ENCODE measurements around the gene CARS2. TPM values are rescaled to one million over a fixed set of nuclear protein-coding genes. Genes with fewer than 3 reads are reported as not detected.

CARS2 gene
- total RNA-seq, 1 experiment from 2014 or later, result 52.9 TPM

GRCh38 chr13:110592665-110593064, 113.3 kb downstream of the CARS2 start:
- Histone ChIP-seq H3K4me3 (replicated peaks in 1 of 2; ENCODE audit: low read depth in 1 of 2, low read length in 2 of 2) (no peak overlapping the region), H3K9me2 (ENCODE audit: insufficient read depth) (no peaks in the 10 kb centered on the region), H3K79me2 (ENCODE audit: insufficient read depth, low read length) (no peaks in the 10 kb centered on the region), H3K27me3 (ENCODE audit: insufficient read depth, low read length) (no peaks in the 10 kb centered on the region), H3K27ac (ENCODE audit: low read depth, low read length) (no peak overlapping the region), H3K9me3 (ENCODE audit: control insufficient read depth in 1 of 2, insufficient read depth in 1 of 2, low read depth in 1 of 2, low read length in 2 of 2) (no peaks in the 10 kb centered on the region), H3K36me3 (ENCODE audit: control insufficient read depth in 1 of 2, insufficient read depth in 2 of 2, low read length in 2 of 2) (no peaks in the 10 kb centered on the region), H3K4me2 (ENCODE audit: low read length) (no peak overlapping the region), H3K9ac (ENCODE audit: low read length) (no peak overlapping the region), H2AFZ (ENCODE audit: low read depth, low read length, poor library complexity, severe bottlenecking) (no peak overlapping the region), H3K4me1 (ENCODE audit: control insufficient read depth in 1 of 2, insufficient read depth in 2 of 2, low read length in 2 of 2) (peaks cover 2 to 5% of the 10 kb centered on the region in 2 experiments; a peak in 2 of 4 replicates), H4K20me1 (ENCODE audit: insufficient read depth) (no peaks in the 10 kb centered on the region)
- no TSS peak for BruUV-seq (replicated peaks)
- ATAC-seq, result no peak
- ChIA-PET CTCF (no interaction called here), POLR2A (no interaction called here), RAD21 (ENCODE audit: low non-redundant PET in 1 of 2, low total read pairs in 2 of 2, uncharacterized antibody in 2 of 2, unreplicated experiment in 2 of 2) (no interaction called here)
- DNase-seq (ENCODE audit: low read depth, low spot score), result no peak
- TF ChIP-seq JUND (IDR thresholded peaks at IDR 0.05) (no peak), CTCF (IDR thresholded peaks at IDR 0.05 in 2 of 3, conservative IDR thresholded peaks at IDR 0.05 in 1 of 3; ENCODE audit: borderline replicate concordance in 1 of 3, insufficient read depth in 1 of 3, low read depth in 2 of 3, low read length in 2 of 3) (no peak), ELF1 (IDR thresholded peaks at IDR 0.05; ENCODE audit: borderline replicate concordance, low read depth) (no peak), ZFX (IDR thresholded peaks at IDR 0.05) (no peak), CBX3 (IDR thresholded peaks at IDR 0.05; ENCODE audit: low read depth) (no peak), FOSL1 (IDR thresholded peaks at IDR 0.05; ENCODE audit: low read depth) (no peak), EZH2phosphoT487 (IDR thresholded peaks at IDR 0.05; ENCODE audit: borderline replicate concordance) (no peak), ZBTB33 (IDR thresholded peaks at IDR 0.05; ENCODE audit: extremely low read depth, insufficient replicate concordance, low read length) (no peak), CEBPB (IDR thresholded peaks at IDR 0.05; ENCODE audit: low read depth) (no peak), SIN3A (IDR thresholded peaks at IDR 0.05; ENCODE audit: low read depth) (no peak), EGR1 (IDR thresholded peaks at IDR 0.05; ENCODE audit: low read depth) (no peak), ATF3 (IDR thresholded peaks at IDR 0.05) (no peak), MAX (IDR thresholded peaks at IDR 0.05) (no peak), YY1 (IDR thresholded peaks at IDR 0.05; ENCODE audit: extremely low read depth, insufficient replicate concordance, low read depth, low read length) (no peak), SRF (IDR thresholded peaks at IDR 0.05; ENCODE audit: low read depth) (no peak), TCF7L2 (IDR thresholded peaks at IDR 0.05; ENCODE audit: borderline replicate concordance, extremely low read depth, insufficient read depth, insufficient read length) (no peak)
- intact Hi-C loops (cut with micrococcal nuclease), result loop anchor here (2.0 to 10.0 kb wide), 3 partner anchors 138 to 462 kb away; no protein-coding TSS in a partner anchor

Measured in HCT116 (cell line).